ENCODE measurements around the gene S100PBP.

S100PBP gene

GRCh38 chr1:32817815-32818786 lies 648 bp downstream of the S100PBP start:
- Histone ChIP-seq H3K27me3 (ENCODE audit: insufficient read depth, low read length) (no peaks in the 10 kb centered on the region), H3K9me3 (ENCODE audit: low read length) (no peaks in the 10 kb centered on the region), H2AFZ (ENCODE audit: low read depth, low read length) (peak overlapping the region; percentile 52), H3K4me3 (ENCODE audit: low read length) (peak overlapping the region; percentile 97), H3K36me3 (ENCODE audit: insufficient read depth, low read length) (peaks cover 5% of the 10 kb centered on the region), H3K4me1 (ENCODE audit: insufficient read depth, low read length) (peaks cover 12% of the 10 kb centered on the region)

- Histone ChIP-seq H3K4me3 (ENCODE audit: low read length) (peak overlapping the region; percentile 97), H3K27me3 (ENCODE audit: insufficient read depth, low read length) (no peaks in the 10 kb centered on the region), H2AFZ (ENCODE audit: low read depth, low read length) (peak overlapping the region; percentile 52)
These were observed 1.5 kb downstream of the S100PBP start for GRCh38 chr1:32818804-32819541.

DNA sequence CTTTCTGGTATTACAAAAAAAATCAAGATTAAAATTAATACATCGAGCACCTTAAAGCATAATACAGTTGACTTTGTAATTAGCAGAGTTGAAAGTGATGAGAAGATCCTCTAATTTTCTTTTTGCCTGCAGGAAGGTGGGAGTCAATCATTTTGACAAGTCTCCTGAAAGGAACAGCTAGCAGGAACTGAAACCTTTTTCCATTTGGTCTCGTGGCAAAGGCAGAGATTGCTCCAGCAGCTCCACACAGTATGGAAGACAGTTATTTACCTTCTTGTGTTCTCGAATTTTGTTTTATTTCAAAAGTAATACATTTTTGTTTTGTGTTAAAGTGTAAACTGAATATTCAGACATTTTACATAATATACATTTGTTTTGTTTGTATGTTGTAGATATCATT lies 7.7 kb downstream of the S100PBP start:
- H3K27me3 ChIP-seq (ENCODE audit: insufficient read depth, low read length) = no peaks in the 10 kb centered on the region
- no peak overlapping the region for H2AFZ ChIP-seq (ENCODE audit: low read depth, low read length)
- no peaks in the 10 kb centered on the region for H3K4me1 ChIP-seq (ENCODE audit: insufficient read depth, low read length)
- no peak overlapping the region for H3K4me3 ChIP-seq (ENCODE audit: low read length)
- H3K9me3 ChIP-seq (ENCODE audit: low read length) = no peaks in the 10 kb centered on the region
- peaks cover 52% of the 10 kb centered on the region for H3K36me3 ChIP-seq (ENCODE audit: insufficient read depth, low read length)

More at GRCh38 chr1:32818804-32819541, 1.5 kb downstream of the S100PBP start:
- Histone ChIP-seq H3K36me3 (ENCODE audit: insufficient read depth, low read length) (peaks cover 5% of the 10 kb centered on the region), H3K4me1 (ENCODE audit: insufficient read depth, low read length) (peaks cover 12% of the 10 kb centered on the region), H3K9me3 (ENCODE audit: low read length) (no peaks in the 10 kb centered on the region)

DNA sequence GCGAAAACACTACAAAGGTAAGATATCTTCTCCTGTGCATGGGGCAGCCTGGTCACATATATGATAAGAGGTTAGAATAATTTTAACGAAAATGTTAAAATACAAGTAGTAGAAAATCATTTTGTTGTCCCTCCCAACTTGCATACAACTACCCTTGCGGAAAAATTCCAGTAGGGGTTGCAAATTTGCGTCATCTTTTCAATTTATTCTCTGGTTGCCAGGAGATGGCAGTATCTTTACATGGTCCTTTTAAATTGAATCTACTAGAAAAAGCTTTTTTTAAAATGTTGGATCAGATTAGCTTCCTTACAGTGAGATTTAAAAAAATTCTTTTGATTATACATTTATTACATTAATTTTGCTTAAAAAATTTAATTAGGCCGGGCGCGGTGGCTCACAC lies 10.9 kb downstream of the S100PBP start:
- H3K36me3 ChIP-seq (ENCODE audit: insufficient read depth, low read length) = peaks cover 80% of the 10 kb centered on the region
- no peaks in the 10 kb centered on the region for H3K4me1 ChIP-seq (ENCODE audit: insufficient read depth, low read length)
- H3K27me3 ChIP-seq (ENCODE audit: insufficient read depth, low read length) = no peaks in the 10 kb centered on the region
- no peak overlapping the region for H2AFZ ChIP-seq (ENCODE audit: low read depth, low read length)
- no peaks in the 10 kb centered on the region for H3K9me3 ChIP-seq (ENCODE audit: low read length)
- no peak overlapping the region for H3K4me3 ChIP-seq (ENCODE audit: low read length)

- Histone ChIP-seq H2AFZ (ENCODE audit: low read depth, low read length) (no peak overlapping the region), H3K27me3 (ENCODE audit: insufficient read depth, low read length) (no peaks in the 10 kb centered on the region), H3K9me3 (ENCODE audit: low read length) (no peaks in the 10 kb centered on the region), H3K4me1 (ENCODE audit: insufficient read depth, low read length) (no peaks in the 10 kb centered on the region), H3K36me3 (ENCODE audit: insufficient read depth, low read length) (peaks cover 83% of the 10 kb centered on the region), H3K4me3 (ENCODE audit: low read length) (no peak overlapping the region)
These were observed 12.8 kb downstream of the S100PBP start for GRCh38 chr1:32830092-32830852.

DNA sequence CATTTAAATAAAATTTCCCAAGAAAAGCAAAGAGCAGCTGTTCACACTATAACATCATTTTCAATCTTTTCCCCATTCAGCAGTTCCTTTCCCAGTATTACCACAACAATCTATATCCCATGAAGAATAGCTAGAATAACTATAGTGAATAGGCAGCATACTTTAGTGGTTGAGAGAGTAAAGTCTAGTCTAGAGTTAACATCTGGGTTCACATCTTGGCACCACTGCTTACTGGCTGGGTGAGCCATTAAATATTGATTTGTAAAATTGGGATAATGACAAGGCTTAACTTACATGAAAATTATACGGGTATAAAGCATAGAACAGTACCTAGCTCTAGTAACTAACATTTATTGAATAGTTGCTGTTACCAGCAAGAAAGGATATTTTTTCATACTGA lies 14.4 kb downstream of the S100PBP start:
- H3K36me3 ChIP-seq (ENCODE audit: insufficient read depth, low read length) = peaks cover 76% of the 10 kb centered on the region

DNA sequence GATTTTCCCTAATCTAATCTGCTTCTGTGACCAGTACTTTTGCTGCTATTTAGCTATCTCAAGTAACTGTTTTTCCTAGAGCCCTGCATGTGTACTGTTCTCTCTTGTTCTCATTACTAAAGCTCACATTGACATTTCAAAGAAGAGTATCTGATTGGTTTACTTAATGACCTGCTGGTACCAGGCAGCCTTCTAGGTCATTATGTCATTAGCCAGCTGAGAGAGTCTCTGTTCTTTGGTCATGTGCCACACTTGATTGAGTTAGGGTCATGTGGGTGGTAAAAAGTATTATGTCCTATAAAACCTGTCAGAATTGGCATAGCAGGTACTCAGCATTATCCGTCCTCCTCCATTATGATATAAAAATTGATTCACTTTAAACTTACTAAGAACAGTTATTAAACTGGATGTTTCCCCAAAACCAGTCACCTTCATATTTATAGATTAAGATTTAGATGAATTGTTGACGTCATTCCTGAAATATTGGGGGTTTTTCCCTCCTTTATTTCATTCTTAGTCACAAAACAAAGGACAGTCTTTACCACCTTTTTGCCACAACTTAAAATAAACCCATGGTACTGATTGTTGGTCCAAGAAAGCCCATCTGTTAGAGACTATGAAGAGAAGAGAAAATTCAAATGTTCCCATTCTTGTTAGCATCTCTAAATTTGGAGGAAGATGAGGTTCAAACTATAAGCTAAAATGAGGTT lies 31.1 kb downstream of the S100PBP start:
- Histone ChIP-seq H3K4me1 (ENCODE audit: insufficient read depth, low read length) (no peaks in the 10 kb centered on the region), H2AFZ (ENCODE audit: low read depth, low read length) (no peak overlapping the region), H3K36me3 (ENCODE audit: insufficient read depth, low read length) (peaks cover 42% of the 10 kb centered on the region), H3K4me3 (ENCODE audit: low read length) (no peak overlapping the region), H3K9me3 (ENCODE audit: low read length) (peaks cover 7% of the 10 kb centered on the region), H3K27me3 (ENCODE audit: insufficient read depth, low read length) (no peaks in the 10 kb centered on the region)

More for the DNA sequence above, 14.4 kb downstream of the S100PBP start:
- Histone ChIP-seq H3K27me3 (ENCODE audit: insufficient read depth, low read length) (no peaks in the 10 kb centered on the region), H2AFZ (ENCODE audit: low read depth, low read length) (no peak overlapping the region), H3K4me3 (ENCODE audit: low read length) (no peak overlapping the region), H3K4me1 (ENCODE audit: insufficient read depth, low read length) (no peaks in the 10 kb centered on the region), H3K9me3 (ENCODE audit: low read length) (no peaks in the 10 kb centered on the region)

- H3K4me3 ChIP-seq (ENCODE audit: low read length) = no peak overlapping the region
- H3K27me3 ChIP-seq (ENCODE audit: insufficient read depth, low read length) = no peaks in the 10 kb centered on the region
- no peaks in the 10 kb centered on the region for H3K4me1 ChIP-seq (ENCODE audit: insufficient read depth, low read length)
- no peaks in the 10 kb centered on the region for H3K9me3 ChIP-seq (ENCODE audit: low read length)
- peaks cover 56% of the 10 kb centered on the region for H3K36me3 ChIP-seq (ENCODE audit: insufficient read depth, low read length)
- H2AFZ ChIP-seq (ENCODE audit: low read depth, low read length) = no peak overlapping the region
These were observed 38.6 kb downstream of the S100PBP start for GRCh38 chr1:32855861-32856617.

DNA sequence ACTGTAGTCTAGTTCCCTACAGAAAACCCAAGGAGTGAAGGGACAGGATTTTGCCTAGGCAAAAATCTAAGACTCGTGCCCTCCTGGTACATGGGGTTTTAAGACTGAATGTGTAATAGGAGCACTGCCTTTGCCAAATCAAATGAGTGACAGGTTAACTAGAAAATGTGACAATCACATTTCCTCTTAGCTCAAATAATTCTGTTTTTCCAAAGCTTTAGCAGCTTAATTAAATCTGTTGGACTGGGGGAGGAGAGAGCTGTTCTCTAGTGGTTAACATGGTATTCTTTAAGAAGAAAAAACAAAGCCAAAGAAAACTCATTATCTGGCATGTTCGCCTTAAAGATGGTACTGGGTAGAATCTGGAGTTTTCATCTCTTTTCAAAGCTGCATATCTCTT lies 40.7 kb downstream of the S100PBP start:
- Histone ChIP-seq H3K4me1 (ENCODE audit: insufficient read depth, low read length) (no peaks in the 10 kb centered on the region), H3K36me3 (ENCODE audit: insufficient read depth, low read length) (peaks cover 55% of the 10 kb centered on the region)

GRCh38 chr1:32858791-32859190 lies 41.3 kb downstream of the S100PBP start:
- peaks cover 56% of the 10 kb centered on the region for H3K36me3 ChIP-seq (ENCODE audit: insufficient read depth, low read length)
- no peaks in the 10 kb centered on the region for H3K9me3 ChIP-seq (ENCODE audit: low read length)
- no peaks in the 10 kb centered on the region for H3K4me1 ChIP-seq (ENCODE audit: insufficient read depth, low read length)
- no peak overlapping the region for H3K4me3 ChIP-seq (ENCODE audit: low read length)
- H2AFZ ChIP-seq (ENCODE audit: low read depth, low read length) = no peak overlapping the region
- H3K27me3 ChIP-seq (ENCODE audit: insufficient read depth, low read length) = no peaks in the 10 kb centered on the region

More for the DNA sequence above, 40.7 kb downstream of the S100PBP start:
- Histone ChIP-seq H3K4me3 (ENCODE audit: low read length) (no peak overlapping the region), H2AFZ (ENCODE audit: low read depth, low read length) (no peak overlapping the region), H3K9me3 (ENCODE audit: low read length) (no peaks in the 10 kb centered on the region), H3K27me3 (ENCODE audit: insufficient read depth, low read length) (no peaks in the 10 kb centered on the region)

GRCh38 chr1:32859915-32860314 lies 42.5 kb downstream of the S100PBP start:
- Histone ChIP-seq H3K36me3 (ENCODE audit: insufficient read depth, low read length) (peaks cover 57% of the 10 kb centered on the region), H3K9me3 (ENCODE audit: low read length) (no peaks in the 10 kb centered on the region), H2AFZ (ENCODE audit: low read depth, low read length) (no peak overlapping the region), H3K4me3 (ENCODE audit: low read length) (no peak overlapping the region), H3K27me3 (ENCODE audit: insufficient read depth, low read length) (no peaks in the 10 kb centered on the region), H3K4me1 (ENCODE audit: insufficient read depth, low read length) (no peaks in the 10 kb centered on the region)

DNA sequence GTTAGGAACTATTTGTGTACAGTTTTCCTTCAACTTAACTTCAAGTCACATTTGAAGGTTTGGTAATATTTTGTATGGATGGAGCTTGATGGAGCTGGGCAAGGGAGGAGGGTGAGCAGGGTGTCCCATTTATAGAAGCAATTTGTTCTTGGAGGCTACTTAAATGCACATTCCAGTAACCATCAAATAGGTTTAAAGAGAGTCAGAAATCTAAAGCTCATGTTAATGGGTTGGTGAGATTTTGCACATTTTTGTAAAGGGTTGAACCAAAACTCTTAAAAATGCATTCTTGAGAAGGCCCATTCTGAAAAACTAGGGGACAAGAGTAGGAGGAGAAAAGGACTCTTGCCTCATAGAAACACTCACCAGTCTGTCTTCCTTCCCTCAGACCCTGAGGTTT lies 43.1 kb downstream of the S100PBP start:
- Histone ChIP-seq H3K27me3 (ENCODE audit: insufficient read depth, low read length) (no peaks in the 10 kb centered on the region), H3K9me3 (ENCODE audit: low read length) (no peaks in the 10 kb centered on the region), H2AFZ (ENCODE audit: low read depth, low read length) (no peak overlapping the region), H3K4me3 (ENCODE audit: low read length) (no peak overlapping the region), H3K36me3 (ENCODE audit: insufficient read depth, low read length) (peaks cover 50% of the 10 kb centered on the region), H3K4me1 (ENCODE audit: insufficient read depth, low read length) (no peaks in the 10 kb centered on the region)
